ENCODE results near the gene ABCC4.

ABCC4 gene

GRCh38 chr13:95099541-95099940 lies 201.7 kb downstream of the ABCC4 start:
- no peak for DNase-seq

GRCh38 chr13:95098916-95099315 lies 202.3 kb downstream of the ABCC4 start:
- no peak for DNase-seq

GRCh38 chr13:95091755-95092154 lies 209.5 kb downstream of the ABCC4 start:
- no peak for DNase-seq

- DNase-seq = no peak
Observed at GRCh38 chr13:95087746-95088305, 213.4 kb downstream of the ABCC4 start.

- DNase-seq = no peak
Observed at GRCh38 chr13:95086761-95087160, 214.5 kb downstream of the ABCC4 start.

GRCh38 chr13:95083758-95084157 lies 217.5 kb downstream of the ABCC4 start:
- no peak for DNase-seq

- DNase-seq = no peak
Observed at GRCh38 chr13:95083066-95083465, 218.2 kb downstream of the ABCC4 start.

GRCh38 chr13:95075506-95075905 lies 225.7 kb downstream of the ABCC4 start:
- DNase-seq = no peak

- no peak for DNase-seq
Observed at GRCh38 chr13:95074820-95075219, 226.4 kb downstream of the ABCC4 start.

GRCh38 chr13:95073747-95074311 lies 227.4 kb downstream of the ABCC4 start:
- DNase-seq = no peak

- no peak for DNase-seq
Observed at GRCh38 chr13:95067303-95067702, 233.9 kb downstream of the ABCC4 start.

GRCh38 chr13:95060014-95060519 lies 241.2 kb downstream of the ABCC4 start:
- DNase-seq = no peak

- no peak for DNase-seq
Observed at GRCh38 chr13:95059306-95059705, 241.9 kb downstream of the ABCC4 start.

- DNase-seq = no peak
Observed at GRCh38 chr13:95058680-95059079, 242.6 kb downstream of the ABCC4 start.

GRCh38 chr13:95056266-95056665 lies 245.0 kb downstream of the ABCC4 start:
- no peak for DNase-seq

GRCh38 chr13:95050800-95051615 lies 250.2 kb downstream of the ABCC4 start:
- DNase-seq = no peak

- DNase-seq = no peak
Observed at GRCh38 chr13:95049772-95050171, 251.5 kb downstream of the ABCC4 start.

- DNase-seq = no peak
Observed at GRCh38 chr13:95044452-95045205, 256.6 kb downstream of the ABCC4 start.

- DNase-seq = no peak
Observed at GRCh38 chr13:95039415-95039814, 261.8 kb downstream of the ABCC4 start.

- DNase-seq = no peak
Observed at GRCh38 chr13:95038949-95039348, 262.3 kb downstream of the ABCC4 start.

- no peak for DNase-seq
Observed at GRCh38 chr13:95035311-95036109, 265.7 kb downstream of the ABCC4 start.

- DNase-seq = no peak
Observed at GRCh38 chr13:95033890-95034289, 267.4 kb downstream of the ABCC4 start.

GRCh38 chr13:95032121-95032520 lies 269.1 kb downstream of the ABCC4 start:
- DNase-seq = no peak

All from NCI-H446 treated with DMSO at 0.1 percent for 48 hours (cell line).